HG02973 (cell line): Measurements from ENCODE around the gene EPHA7.

Source experiments
- ATAC-seq: cut with Tn5 transposase; IDR thresholded peaks from one replicate; pipeline ENCODE4 v1.9.1; 2021; ENCODE audit warnings: moderate library complexity; ENCODE audit not compliant: unreplicated experiment

The EPHA7 gene

DNA sequence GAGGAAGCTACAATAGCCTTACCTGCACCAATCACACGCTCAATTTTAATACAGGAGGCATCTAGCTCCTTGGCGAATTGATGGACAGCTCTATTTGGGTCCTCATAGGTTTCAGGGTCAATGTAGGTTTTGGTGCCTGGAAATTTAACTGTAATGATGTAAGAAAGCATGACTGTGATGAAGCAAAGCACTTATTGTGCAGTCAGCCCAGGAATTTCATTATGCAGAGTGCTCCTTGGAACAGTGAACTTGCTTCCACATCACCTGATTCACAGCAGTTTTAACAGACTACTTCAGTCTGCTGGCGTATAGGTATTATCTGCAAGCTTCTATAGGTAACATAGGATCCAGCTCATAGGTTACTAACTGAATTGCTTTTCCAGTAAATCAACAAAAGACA, 160.0 kb downstream of the EPHA7 start:
- ATAC-seq, result no peak

DNA sequence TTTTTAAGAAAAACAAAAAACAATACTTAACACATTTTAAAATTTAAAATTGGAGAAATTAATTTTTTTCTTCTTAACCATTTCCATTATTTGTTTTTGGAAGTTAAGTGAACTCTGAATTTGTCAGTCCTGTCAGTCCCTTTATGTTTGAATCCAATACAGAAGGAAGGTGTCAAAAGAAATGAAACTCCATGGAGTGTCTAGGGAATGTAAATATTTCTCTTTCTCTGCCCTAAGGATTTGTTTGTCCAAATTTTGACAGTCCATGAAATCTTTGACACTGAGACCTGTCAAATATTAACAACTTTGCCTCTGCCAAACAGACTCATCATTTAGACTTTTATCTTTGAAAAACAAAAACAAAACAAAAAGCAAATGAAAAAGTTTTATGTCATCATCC, 166.4 kb downstream of the EPHA7 start:
- ATAC-seq, result no peak

DNA sequence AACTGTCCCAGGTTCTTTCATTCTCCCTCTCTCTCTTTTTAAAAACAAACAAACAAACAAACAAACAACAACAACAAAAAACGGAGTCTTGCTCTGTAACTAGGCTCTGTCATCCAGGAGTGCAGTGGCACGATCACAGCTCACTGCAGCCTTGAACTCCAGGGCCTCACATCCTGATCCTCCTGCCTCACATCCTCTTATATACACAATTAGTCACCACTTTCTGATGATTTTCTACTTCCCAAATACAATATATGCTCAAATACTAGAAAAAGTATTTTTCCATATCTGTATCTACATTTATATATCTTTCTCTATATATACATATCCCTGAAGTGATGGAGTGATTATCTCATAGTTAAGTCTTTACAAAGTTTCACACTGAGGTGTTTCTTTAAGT, 170.7 kb downstream of the EPHA7 start:
- ATAC-seq, result no peak

DNA sequence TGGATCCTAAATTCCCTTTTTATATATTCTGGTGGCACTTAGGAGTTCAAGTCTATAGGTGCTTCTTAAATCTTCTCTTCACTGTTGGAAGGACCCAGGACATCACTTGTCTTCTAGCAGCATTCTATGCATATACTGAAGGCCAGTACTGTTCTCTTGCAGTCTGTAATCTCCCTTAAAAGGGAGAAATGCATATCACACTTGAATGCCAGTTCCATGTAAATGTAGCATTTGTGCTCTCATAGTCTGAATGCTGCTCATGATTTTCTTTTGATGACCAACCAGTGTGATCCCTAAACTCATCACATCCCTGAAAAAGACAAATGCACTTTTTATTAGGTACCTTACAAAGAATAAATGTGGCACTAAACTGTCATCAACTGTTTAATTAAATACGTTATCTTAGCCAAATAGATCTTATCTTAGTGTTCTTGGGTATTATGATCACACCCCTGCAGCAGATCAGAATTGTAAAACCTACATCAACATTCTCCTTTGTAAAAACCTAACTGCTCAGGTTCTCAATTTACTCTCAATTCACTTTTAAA, 176.1 kb downstream of the EPHA7 start:
- ATAC-seq, result no peak

DNA sequence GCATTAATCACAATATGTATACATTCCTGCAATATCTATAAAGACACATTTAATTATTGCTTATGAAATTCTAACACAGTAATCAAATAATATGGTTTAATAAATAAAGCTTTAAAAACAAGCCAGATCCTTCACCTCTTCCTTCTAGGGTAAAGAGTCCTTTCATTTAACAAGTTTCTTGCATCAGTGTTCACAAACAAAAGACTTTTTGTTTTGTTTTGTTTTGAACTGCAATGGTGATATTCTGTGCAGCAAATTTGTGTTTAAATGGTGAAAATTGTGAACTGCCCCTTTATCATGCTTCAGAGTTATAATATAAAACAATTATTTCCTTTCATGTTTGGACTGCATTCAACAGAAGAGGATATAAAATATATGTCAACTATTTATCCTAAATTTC, 177.3 kb downstream of the EPHA7 start:
- no peak for ATAC-seq

DNA sequence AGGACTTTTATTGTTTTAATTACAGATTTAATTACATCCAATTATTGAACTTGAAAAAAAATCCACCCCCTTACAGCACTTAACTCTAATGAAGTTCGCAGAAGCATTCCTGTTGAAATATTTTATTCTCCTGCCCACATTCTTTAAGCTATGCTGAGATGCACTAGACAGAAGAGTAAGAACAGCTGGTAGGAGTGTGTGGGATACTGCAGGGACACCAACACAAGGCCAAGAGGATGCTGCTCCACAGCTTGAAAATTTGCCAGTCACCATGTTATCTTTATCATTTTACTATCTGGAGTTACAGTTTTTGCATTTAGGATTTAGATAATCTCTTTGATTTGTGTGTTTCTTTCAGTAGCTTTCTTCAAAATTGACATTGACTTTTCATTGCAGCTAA, 180.7 kb downstream of the EPHA7 start:
- no peak for ATAC-seq

DNA sequence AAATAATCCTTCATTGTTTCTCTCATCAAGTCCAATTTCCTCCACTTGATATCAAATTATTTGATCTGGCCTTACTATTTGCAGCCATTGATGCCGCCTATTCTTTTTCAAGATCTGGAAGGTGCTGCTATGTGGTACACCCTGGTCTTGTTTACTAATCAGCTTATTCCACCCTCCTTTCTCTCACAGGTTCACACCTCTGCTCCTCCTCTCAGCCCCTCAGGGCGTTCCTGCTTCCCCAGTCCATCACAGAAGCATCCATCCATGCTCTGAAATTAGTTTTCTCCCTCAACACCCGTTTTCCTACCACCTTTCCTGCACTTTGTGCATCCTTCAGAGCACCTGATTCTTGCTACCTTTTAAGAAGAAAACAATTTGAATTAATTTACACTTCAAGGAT, 183.6 kb downstream of the EPHA7 start:
- no peak for ATAC-seq

DNA sequence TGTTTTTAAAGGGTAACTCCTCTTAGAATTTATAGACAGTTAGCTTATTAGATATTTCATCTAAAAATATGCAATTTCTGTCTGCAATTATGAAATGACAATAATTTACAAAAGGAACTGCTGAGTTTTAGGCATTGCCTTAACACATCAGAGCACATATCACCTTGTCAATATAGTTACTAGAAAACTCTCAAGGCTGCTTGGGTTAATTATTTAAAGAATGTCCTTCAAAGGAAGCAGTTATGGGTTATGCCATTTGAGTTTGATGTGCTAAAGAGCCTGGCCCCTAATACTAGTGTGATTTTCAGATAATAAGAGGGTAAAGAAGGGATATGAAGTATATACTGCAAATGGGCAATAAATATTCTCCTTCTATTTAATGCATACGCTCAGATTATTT, 192.5 kb downstream of the EPHA7 start:
- no peak for ATAC-seq

DNA sequence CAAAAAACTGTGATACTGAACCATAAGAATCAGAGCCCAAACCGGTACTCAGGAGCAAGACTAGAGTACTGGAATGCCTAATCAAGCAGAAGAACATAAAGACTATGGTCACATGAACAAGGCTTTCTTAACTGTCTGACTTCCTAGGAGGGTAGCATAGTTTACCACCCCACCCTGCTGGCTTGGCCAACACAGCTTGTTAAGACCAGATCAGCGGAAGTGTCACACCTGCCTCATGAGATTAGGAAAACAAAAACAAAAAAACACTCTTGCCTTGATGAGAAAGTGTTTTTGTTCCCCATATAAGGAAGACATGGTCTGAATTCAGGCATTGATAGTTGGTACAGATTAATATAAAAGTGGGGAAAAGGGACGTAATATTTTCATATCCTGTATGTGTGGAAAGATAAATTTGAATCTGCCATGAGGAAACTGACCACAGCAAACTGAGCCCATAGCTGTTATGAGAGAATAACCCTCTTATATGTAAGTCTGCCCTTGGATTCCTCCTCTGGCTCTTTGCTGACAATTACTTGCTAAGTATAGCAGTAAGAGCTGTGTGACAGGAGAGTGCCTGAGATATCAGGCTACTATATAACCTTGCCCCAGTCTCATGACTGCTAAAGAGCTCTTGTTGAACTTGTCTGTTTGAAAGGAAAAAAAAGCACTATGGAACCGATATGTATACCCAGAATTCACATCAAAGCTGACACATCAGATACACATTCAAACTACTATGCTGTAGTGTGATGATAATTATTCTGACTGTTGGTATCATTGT, 197.1 kb downstream of the EPHA7 start:
- ATAC-seq, result no peak

DNA sequence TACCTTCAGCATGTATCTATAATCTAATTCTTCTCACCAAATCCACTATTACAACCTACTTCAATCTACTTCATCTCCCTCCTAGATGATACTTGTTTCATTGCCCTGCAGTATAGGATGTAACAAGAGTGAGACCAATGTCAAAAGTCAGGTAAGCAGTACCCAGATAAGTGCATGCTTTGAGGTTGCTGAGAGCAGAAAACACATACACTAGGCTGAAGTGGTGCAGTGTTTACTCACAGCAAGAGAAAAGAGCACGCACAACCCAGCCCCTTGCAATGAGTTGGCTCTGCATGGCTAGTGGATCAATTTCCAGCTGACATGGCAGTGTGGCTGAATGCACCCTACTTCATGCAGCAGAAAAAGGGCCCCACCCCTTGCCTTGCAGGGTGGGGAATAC, 199.9 kb downstream of the EPHA7 start:
- no peak for ATAC-seq

DNA sequence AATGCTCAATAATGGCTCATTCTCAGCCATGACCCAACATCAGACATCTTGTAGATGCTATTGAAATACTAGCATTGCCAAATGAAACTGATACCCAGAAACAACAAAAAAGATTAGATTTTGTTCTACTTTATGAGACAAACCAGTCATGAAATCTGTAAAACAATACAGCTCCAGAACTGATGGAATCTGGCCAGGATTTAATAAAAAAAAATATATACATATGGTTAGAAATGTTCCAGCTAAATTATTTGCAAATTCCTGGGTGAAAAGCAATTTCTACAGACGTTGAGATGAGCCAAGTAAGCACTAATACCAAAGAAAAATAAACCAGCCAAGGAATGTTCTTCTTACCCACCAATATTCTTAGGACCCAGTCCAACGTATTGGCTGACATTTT, 201.3 kb downstream of the EPHA7 start:
- no peak for ATAC-seq

DNA sequence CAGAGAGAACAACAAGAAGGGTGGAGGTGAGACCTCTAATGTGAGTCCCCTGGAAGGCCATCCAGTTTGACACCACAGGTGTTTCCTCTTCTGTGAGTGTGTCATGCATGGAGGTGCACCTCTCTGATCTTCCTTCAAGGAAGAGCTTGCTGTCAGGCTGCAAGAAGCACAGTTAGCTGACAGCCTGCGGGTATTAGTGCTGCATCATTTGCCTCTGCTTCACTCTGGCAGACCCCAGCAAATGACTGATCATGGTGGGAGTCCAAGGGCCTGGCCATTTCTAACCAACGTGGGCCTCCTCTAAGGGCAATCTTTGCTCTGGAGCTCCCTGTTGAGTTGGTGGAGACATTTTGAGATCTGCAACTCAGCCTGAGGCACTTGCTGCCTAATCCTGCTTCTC, 206.3 kb downstream of the EPHA7 start:
- ATAC-seq, result no peak

DNA sequence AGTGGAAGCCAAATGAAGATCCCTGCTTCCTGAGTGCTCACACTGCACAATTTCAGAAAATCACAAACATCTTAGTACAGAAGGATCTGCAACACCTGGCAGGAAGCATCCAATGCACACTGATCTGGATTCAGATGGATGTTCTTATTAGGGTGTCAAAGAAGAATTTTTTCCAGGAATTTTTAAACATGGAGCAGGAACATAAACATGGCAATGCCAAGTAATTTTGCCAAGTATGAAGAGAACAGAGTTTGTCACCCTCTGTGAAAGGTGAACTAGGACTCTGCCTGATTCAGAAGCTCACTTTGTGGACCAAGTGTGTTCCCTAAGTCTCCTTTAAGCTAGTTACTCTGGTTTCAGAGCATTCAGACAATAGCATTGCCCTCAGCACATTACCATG, 208.5 kb downstream of the EPHA7 start:
- ATAC-seq, result no peak

DNA sequence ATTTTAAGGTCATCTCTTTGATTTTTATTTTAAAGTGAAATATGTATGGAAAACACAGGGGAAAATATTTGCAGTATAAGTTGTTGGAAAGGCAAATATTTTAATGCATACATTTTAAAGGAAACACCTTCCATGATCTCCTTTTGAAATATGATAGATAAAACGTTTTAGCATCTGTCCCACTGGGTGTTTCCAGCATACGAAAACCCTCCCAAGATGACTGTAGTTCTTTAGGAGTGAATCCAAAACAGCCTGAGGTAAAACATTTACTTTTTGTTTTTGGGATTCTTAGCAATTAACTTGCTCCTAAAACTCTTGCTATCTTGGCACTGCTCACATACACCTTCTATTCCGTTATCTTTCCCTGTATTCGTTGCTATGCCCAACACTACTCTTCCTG, 210.0 kb downstream of the EPHA7 start:
- no peak for ATAC-seq

DNA sequence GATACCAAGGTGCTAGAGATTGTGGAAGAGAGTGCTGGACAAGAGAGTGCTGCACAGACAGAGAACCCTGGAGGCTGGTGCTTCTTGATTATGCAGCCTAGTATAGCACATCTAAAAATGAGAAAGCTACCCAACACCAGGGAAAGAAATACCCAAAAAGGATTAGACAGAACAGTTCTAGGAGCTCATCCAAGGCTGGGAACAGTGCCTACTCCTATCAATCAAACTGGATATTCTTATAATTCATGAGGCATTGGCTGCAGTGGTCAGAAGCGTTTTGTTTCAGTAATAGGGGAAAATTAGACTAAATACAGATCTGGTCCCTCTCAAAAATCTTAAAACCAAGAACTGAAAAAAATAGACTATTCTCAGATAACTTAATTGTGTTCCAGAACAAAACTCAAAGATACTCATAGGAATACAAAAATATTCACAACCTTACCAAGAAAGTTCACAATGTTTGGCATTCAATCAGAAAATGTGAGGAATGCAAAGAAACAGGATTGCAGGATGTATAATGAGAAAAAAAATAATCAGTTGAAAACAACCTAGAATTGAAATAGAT, 222.9 kb downstream of the EPHA7 start:
- ATAC-seq, result no peak

DNA sequence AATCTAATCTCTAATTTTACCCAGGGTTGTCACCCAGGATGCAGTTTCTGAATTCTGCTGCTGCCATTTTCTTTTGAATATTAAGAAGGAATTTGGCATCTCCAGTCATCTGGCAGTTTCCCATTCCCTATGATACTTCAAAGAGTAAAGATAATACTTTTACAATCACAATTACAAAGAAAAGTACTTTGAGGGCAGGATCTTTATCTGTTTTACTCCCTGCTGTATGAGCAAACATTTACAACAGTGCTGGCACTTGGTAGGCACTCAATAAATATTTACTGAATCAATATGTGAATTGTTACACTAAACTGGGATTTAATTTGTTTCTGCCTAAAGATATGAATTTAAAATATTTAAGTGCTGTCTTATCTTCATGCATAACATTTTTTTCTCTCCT, 224.9 kb downstream of the EPHA7 start:
- ATAC-seq, result no peak

DNA sequence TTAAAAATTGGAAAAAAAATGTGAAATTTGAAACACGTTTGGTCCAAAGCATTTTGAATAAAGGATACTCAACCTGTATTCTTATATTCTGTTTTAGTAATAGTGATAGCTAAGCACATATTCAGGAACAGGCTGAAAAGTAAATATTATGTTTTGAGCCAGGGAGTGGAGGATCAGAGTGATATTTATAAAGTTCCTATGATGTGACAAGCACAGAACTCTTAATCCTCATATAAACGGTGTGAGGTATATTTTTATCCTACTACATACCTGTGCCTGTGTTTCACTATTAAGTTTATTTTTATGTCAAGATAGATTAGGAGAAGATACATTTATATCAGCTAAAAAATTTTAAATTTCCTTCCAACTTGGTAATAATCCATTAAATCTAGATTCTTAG, 225.5 kb downstream of the EPHA7 start:
- no peak for ATAC-seq
